GM12864 (cell line): Measurements from ENCODE around the gene SEMA5B.

Experiments used
- DNase-seq: peaks from one replicate; pipeline ENCODE4 v3.0.0-alpha.2; 2011; ENCODE audit warnings: low read depth
- H3K4me3 ChIP-seq: 2 replicates; pipeline ENCODE4 v1.5.1; 2011; ENCODE audit warnings: mild to moderate bottlenecking, low read depth, low read length, control low read depth
- TF ChIP-seq, protein P1 (sequence below): IDR thresholded peaks from 2 replicates; pipeline ENCODE4 v1.5.1; 2011; ENCODE audit warnings: low read depth, mild to moderate bottlenecking, moderate library complexity, low read length, control low read depth, inconsistent platforms; ENCODE audit errors: missing control alignments

Gene SEMA5B

DNA sequence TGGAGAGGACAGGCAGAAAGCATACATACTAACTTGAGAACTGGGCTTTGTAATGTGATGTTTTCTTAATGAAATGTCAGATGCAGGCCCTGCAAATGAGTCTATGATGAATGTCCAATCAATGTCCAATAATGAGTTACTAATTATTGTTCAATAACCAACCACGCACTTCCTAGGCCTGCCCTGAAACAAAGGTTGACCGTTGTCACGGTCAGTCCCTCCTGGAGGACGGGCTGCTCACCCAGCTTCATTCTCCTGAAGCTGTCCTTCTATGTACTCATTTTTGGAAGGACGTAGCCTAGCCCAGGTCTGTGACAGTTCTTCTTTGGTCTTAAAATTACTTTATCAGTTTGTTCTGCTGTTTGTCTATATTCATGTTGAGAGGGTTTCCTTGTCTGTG, 30.9 kb upstream of the SEMA5B start:
- DNase-seq, result no peak
- TF ChIP-seq, protein P1, sequence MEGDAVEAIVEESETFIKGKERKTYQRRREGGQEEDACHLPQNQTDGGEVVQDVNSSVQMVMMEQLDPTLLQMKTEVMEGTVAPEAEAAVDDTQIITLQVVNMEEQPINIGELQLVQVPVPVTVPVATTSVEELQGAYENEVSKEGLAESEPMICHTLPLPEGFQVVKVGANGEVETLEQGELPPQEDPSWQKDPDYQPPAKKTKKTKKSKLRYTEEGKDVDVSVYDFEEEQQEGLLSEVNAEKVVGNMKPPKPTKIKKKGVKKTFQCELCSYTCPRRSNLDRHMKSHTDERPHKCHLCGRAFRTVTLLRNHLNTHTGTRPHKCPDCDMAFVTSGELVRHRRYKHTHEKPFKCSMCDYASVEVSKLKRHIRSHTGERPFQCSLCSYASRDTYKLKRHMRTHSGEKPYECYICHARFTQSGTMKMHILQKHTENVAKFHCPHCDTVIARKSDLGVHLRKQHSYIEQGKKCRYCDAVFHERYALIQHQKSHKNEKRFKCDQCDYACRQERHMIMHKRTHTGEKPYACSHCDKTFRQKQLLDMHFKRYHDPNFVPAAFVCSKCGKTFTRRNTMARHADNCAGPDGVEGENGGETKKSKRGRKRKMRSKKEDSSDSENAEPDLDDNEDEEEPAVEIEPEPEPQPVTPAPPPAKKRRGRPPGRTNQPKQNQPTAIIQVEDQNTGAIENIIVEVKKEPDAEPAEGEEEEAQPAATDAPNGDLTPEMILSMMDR, result no peak
- H3K4me3 ChIP-seq, result no peak overlapping the region

DNA sequence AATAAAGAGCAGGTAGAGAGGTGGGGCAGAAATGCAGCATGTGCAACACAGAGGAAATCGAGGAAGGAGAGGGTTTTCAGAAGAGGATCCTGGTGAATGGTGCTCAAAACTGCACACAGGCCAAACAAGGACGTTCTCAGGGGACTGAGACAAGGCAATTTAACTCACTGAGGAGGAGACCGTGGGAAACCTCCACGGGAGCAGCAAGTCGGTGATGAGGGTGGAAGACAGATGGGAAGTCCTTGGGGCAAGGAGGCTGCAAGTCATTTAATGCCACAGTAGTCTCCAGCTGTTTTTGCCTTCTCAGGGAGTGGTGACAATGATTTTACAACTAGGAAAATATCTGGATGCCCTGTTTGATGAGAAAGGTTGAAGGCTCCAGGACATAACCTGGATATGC, 27.8 kb upstream of the SEMA5B start:
- DNase-seq, result no peak
- TF ChIP-seq, protein P1, result no peak
- H3K4me3 ChIP-seq, result no peak overlapping the region

DNA sequence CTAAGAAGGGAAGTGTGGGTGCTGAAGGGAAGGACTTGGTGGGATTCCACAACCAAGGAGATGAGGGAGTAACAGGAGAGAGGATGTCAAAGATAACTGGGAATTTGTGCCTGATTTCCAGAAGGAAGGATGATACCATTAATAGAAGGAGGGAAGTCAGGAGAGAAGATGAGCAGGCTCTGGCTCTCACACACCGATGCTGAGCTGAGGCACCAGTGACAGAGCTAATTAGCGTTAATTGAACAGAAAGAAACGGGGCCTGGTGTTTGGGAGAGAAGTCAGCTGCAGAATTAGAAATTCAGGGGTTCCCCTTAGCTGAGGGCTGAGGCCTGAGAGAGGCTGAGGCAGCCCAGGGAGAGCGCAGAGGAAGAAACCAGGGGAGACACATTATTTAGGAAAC, 27.4 kb upstream of the SEMA5B start:
- DNase-seq, result no peak
- TF ChIP-seq, protein P1, result no peak
- no peak overlapping the region for H3K4me3 ChIP-seq

DNA sequence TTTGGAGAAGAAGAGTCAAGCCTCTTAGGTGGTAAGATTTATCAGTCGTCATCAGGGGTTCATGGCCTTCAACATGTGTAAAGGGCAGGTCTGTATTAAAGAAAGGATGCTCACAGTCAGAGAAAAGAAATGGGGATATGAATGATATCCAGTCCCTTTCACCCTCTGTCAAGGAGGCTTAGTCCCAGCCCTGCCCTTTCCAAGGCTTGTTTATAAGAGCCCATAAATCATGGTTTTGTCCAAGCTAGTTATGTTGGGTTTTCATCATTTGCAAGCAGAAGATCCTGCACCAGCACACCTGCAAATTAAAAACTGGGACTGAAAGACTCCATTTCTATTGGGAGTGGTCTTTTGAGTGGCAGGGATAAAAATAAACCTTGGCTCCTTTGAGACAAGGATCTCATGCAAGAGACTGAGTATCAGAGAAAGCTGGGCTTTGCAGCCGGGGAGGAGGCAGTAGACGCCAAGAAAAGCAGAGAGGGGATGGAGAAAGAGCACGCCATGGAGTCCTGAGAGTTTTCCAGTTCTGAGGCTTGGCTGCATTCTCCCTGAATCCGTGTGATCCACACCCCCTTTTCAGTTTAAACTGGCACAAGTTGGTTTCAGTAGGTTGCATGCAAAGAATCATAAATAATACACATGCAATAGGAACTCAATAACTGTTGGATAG, 26.7 kb upstream of the SEMA5B start:
- DNase-seq, result no peak
- TF ChIP-seq, protein P1, result no peak
- no peak overlapping the region for H3K4me3 ChIP-seq

DNA sequence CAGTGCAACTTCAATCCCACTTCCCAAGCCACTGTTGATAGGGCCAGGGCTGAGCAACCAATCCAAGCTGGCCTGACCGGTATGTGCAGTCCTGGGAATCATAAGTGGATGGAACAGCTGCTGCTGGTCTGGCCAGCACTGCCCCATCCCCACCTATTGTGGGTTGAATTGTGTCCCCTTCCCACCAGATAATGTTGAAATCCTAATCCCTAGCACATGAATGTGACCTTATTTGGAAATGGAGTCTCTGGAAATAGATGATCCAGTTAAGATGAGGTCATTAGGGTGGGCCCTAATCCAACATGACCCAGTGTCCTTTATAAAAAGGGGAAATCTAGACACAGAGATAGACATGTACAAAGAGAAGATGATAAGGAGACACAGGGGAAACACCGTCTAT, 25.5 kb upstream of the SEMA5B start:
- TF ChIP-seq, protein P1, result no peak
- DNase-seq, result no peak
- H3K4me3 ChIP-seq, result no peak overlapping the region

DNA sequence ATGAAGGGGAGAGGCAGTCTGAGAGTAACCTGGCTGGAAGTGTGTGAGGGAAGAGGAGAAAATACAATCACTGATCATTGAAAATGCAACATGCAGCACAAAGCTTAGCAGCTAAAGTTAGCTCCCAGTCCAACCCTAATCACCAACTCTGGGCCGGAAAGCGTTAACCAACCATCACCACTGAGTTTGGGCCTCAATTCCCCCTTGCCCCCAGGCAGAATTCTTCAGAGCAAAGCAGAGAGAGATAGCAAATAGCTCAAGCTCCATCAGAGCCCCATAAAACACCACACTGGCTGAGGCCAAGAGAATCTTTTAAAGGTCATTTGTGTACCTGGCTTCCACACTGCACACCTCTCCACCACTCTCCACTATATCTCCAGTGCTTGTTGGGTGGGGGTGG, 23.1 kb upstream of the SEMA5B start:
- H3K4me3 ChIP-seq, result no peak overlapping the region
- TF ChIP-seq, protein P1, result no peak
- no peak for DNase-seq
